ENCODE data around the gene MAIP1.

Gene MAIP1

GRCh38 chr2:199994371-199994770 lies 39.0 kb downstream of the MAIP1 start:
- DNase-seq, result no peak

- DNase-seq, result no peak
Observed at GRCh38 chr2:199994896-199995295, 39.5 kb downstream of the MAIP1 start.

- no peak for DNase-seq
Observed at GRCh38 chr2:199997296-199997695, 41.9 kb downstream of the MAIP1 start.

GRCh38 chr2:199999166-199999565 lies 43.8 kb downstream of the MAIP1 start:
- no peak for DNase-seq

GRCh38 chr2:200000444-200001163 lies 45.2 kb downstream of the MAIP1 start:
- no peak for DNase-seq

GRCh38 chr2:200003444-200003843 lies 48.1 kb downstream of the MAIP1 start:
- peak; percentile 40 for DNase-seq

GRCh38 chr2:200005675-200006074 lies 50.3 kb downstream of the MAIP1 start:
- DNase-seq, result no peak

- no peak for DNase-seq
Observed at GRCh38 chr2:200007306-200007705, 51.9 kb downstream of the MAIP1 start.

GRCh38 chr2:200012401-200012800 lies 57.0 kb downstream of the MAIP1 start:
- no peak for DNase-seq
